Activated CD8-positive, alpha-beta memory T cell treated with anti-CD3 and anti-CD28 coated beads, Interleukin-2, amount 50 U/mL, for 1 hour (primary cell): ENCODE data around the gene NSD2.
A peak's percentile ranks its signal among the peaks of the same experiment; 100 is the strongest.

Experiments
- DNase-seq: peaks from one replicate; pipeline ENCODE4 v3.0.0-alpha.2; 2020; ENCODE audit errors: extremely low read depth

The NSD2 gene

DNA sequence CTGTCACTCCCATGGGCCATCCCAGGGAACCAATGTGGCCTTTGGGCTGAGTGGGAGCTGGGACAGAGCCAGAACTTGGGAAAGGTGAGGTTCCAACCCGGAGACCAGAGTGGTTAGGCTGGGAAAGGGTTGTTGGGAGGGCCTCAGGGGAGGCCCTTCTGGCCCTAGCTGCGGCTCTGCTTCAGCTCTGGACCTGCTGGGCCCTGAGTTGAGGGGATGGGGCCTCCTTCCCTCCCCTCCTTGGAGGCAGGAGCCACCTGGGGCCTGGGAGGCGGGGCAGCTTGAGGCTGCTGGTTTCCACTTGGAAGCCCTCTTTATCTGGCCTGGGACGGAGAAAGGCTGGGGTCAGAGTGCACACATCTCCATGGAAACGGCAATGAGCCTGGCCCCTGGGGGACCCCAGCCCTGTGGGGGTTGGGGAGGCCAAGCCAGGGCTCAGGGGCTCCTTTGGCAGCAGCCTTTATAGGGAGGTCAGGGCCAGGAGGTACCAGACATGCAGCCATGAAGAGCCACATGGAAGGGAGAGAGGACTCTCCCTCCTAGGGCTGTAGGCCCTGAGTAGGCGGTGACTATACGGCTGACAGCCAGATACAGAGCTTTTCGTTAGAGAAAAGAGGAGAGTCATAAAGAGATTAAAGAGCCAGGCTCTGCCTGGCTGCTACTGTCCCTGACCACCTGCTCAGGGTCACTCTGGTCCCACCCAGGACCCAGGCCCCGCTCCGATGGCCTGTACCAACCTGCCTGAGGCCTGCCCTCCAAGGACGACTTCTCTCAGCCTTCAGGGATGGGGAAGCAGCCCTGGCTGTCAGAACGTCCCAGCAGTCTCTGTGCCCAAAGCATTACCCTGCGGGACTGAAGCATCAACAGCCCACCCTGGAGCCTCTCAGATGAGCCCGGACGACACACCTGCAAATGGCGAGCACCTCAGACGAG is 6.9 kb upstream of the NSD2 start:
- no peak for DNase-seq

DNA sequence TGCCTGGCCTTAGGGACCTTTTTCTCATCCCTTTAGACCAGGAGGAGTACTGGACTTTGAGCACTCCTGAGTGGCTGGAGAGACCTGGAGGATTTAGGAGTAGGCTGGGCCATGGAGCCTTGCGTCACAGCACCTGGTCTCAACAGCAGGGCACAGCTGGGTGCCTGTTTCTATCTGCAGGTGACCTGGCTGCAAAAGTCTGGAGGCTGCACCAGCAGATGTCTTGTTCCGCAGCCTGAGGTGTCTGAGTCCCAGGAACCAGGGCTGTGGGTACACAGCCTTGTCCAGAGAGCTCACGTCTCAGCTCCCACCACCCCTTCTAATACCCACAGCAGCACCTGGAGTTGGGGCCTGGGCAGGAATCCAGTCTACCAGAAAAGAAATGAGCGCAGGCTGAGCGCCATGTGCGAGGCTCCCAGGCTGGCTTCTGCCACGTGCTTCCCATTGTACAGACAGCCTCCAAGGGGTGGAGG is 5.0 kb upstream of the NSD2 start:
- DNase-seq, result no peak

DNA sequence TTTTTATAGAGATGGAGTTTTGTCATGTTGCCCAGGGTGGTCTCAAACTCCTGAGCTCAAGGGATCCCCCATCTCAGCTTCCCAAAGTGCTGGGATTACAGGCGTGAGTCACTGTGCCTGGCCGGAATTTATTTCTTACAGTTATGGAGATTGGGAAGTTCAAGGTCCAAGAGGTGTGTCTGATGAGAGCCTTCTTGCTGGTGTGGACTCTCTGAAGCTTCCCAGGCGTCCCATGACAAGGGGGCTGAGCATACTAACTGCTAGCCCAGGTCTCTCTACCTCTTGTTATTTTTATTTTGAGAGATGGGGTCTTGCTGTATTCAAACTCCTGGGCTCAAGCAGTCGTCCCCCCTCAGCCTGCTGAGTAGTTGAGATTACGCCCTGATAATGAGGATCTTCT is 2.9 kb upstream of the NSD2 start:
- DNase-seq, result no peak

DNA sequence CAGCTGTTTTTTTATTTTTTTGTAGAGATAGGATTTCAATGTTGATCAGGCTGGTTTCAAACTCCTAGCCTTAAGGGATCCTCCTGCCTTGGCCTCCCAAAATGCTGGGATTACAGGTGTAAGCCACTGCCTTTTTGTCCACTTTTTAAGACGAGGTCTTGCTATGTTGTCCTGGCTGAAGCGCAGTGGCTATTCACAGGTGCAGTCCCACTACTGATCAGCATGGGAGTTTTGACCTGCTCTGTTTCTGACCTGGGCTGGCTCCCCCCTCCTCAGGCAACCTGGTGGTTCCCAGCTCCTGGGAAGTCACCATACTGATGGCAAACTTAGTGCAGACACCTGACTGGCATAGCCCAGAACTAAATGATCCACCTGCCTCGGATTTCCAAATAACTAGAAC is 2.3 kb upstream of the NSD2 start:
- no peak for DNase-seq

DNA sequence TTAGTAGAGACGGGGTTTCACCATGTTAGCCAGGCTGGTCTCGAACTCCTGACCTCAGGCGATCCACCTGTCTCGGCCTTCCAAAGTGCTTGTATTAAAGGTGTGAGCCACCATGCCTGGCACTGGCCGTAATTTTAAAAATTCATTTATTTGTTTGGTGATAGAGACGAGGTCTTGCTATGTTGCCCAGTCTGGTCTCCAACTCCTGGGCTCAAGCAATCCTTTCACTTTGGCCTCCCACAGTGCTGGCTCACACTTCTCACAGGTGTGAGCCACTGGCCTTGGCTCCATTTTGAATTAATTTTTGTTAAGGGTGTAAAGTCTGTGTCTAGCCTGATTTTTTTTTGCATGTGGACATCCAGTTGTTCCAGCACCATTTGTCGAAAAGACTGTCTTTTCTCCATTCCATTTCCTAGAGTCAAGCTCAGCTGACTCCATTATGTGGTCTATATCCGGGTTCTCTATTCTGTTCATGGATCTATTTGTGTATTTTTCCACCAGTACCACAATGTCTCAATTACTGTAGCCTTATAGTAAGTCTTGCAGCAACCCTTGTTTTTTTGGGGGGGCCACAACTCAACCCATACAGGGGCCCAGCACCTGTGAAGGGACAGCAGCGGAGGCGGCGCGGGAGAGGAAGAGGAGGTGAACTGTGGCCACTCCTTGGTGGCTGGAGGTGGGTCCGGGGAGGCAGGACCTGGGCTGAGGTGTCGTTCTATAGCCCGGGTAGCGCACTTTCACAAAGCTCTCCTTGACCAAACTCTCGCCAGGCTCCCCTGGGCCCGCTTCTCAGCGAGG is 1.5 kb upstream of the NSD2 start:
- DNase-seq, result no peak

DNA sequence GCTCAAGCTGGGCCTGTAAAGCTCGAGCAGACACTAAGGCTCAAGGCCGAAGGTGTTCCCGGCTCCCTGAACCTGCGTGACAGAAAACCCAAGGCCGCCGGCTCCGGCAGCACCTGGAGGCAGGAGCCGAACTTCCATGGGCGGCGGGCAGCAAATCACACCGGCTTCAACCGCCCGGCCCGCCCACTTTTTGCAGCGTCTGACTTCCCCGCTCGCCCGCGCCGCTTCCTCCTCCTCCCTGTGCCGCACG is 940 bp upstream of the NSD2 start:
- peak; percentile 68 for DNase-seq

DNA sequence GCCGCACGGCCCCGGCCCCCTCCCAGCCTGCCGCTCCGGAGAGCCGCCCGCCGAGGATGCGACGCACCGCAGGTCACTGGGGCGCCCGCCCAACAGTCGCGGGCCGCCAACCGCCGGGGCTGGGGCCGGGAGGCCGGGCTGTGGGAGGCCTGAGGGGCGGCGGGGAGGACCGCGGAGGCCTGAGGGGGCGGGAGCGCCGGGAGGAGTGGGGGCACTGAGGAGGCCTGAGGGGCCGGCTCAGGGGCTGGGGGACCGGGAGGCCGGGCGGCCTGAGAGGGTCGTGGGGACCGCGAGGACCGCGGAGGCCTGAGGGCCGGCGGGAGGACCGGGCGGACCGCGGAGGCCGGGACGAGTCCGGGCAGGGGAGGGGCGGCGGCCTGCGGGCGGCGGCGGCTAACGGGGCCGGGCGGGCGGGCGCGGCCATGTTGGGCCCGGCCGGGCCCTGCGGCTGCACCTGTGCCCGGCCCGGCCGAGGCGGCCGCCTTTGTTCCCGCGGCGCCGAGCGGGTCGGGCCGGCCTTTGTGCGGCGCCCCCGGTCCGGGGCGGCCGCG is 353 bp downstream of the NSD2 start:
- no peak for DNase-seq

DNA sequence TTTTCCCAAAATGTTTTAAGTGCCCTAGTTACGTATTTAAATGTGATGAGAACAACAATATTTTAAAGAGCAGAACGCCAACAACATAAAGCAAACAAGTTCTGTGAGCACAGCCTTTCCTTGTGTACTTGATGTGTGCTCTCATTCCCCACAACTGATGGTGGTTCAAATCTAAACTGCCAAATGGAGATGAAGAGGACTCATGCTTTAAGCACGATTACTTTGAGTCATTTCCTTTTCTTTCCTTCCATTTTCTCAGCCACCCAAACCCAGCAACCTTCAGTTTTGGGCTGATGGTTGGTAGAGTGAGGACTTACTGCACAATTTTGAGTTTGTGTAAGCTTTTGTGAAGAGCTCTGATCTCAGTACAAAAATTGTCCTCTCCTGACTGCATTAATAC is 1.7 kb downstream of the NSD2 start:
- DNase-seq, result no peak

DNA sequence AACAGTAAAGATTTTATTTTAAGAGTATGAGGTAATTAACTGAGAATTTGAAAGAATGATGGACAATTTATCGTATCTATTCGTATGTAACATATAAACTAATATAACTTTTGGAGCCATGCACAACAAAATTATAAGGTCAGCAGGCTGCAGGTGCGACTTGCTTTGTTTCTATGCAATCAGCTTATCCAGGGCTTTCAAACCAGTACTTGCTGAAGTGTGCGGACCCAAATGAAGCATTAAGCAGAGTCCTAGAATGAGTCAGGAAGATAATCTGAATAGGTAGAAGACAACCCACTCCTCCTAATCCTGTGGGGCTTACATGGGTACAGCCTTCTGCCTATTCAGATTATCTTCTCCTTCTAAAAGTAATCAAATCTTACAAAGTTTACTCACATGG is 2.1 kb downstream of the NSD2 start:
- no peak for DNase-seq

DNA sequence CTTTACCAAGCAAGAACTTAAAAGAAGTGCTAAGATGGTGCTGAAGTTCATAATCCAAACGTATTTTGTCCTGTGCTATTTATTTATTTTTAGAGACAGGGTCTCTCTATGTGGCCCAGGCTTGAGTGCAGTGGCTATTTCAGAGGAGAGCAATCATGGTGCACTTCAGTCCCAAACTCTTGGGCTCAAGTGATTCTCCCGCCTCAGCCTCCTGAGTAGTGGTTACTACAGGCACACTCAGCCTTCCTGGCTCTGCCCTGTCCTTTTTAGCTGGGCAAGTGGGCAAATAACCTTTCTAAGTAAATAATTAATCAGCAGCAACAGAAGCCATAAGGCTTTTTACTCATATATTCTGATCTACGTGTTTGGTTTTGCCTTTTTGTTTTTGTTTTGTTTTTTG is 2.6 kb downstream of the NSD2 start:
- DNase-seq, result no peak

DNA sequence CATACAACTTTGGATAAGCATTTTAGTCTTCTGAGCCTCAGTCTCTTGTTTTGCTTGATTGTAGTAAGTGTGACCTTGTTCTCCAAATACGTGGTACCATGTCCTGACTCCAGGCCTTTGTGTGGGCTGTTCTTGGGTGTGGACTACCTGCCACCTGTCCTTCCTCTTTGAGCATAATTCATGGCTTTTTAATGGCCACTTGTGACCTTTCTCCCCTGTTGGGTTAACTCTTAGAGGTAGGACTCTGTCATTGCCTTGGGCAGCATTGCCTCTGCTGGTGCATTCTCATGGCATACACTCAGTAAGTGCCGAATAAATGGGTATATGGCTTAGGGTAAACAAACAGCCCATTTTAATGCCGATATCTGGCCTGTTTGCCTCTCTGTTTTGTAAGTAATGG is 3.0 kb downstream of the NSD2 start:
- DNase-seq, result no peak

DNA sequence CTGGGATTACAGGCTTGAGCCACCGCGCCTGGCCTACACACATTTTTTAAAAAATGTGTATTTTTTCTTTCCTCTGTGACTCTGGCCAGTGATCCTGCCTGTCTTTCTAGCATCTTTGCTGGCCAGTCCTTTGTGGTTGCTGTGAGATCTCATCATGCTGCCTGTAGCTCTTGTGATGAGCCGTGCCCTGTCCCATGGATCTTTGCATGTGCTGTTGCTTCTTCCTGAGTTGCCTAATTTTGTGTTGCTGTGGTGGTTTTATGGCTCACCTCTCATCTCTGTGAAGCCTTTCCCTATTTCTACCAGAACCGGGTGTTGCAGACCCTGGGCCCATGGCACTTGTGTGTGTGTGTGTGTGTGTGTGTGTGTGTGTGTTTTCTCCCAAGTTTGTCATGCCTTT is 8.3 kb downstream of the NSD2 start:
- DNase-seq, result no peak

DNA sequence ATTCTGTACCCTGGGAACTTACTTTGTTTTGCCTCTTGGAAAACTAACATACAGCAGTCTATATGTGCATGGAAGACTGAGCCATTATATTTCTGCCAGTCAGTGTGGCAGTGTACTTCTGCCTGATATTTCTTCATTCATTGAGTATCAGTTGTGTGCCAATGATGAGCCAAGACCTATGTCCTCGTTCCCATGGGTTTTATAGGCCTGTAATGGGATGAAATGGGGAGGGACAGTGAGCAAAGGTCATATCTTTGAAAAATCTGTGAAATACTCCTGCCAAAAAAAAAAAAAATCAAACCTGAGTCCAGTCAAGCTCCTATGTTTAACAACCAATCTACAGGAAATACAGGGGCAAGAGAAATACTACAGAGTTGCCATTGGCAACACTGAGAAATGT is 9.1 kb downstream of the NSD2 start:
- no peak for DNase-seq

DNA sequence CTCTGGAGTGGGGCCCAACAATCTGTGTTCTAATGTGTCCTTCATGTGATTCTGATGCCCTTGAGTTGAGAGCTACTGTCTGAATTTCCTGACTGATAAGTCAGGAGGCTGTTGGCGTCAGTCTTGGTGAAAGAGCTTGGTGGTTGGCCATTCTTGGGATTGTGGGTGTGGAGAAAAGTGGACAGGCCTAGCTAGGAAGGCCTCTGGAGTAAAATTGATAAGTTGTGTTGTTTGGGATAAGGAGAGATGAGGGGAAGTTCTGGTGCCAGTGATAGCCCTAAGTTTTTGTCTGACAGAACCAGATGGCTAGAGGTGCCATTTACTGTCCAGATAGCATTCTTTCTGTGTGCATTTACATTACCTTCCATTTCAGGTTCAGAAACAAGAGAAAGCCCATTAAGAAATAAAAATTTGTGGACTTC is 11.7 kb downstream of the NSD2 start:
- no peak for DNase-seq

DNA sequence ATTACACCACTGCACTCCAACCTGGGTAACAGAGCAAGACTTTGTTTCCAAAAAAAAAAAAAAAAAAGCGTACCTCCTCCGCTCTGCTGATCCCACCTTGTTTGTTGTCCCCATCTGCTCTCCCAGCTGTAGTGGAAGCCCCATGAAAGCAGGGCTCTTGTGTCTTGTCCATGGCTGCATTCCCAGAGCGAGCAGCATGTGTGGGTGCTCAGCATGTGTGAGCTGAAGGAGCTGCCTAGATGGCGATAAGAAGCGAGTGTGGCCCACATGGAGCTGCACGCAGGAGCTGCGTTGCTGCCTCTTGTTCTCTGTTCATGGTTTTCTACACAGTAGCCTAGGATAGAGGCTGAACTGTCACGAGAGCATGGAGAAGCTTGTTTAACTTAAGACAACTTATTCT is 12.4 kb downstream of the NSD2 start:
- DNase-seq, result no peak

DNA sequence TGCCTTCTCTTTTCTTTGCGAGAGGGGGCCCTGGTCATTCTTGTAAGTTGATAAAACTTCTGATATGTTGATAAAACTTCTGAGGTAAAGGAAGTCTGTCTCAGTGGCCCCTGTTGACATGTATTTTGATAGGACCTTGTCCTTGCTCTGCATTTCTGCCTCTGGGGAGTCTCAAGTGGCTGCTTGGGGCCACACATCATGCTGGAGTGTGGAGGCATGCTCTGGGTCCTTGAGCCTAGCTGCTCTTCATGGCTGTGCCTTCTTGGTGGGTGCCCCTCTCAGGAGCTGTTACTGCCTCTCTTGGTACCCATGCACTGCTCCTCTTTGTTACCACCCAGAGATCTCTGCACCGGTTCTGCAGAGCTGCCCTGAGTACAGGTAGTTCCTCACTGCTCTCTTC is 14.2 kb downstream of the NSD2 start:
- no peak for DNase-seq

DNA sequence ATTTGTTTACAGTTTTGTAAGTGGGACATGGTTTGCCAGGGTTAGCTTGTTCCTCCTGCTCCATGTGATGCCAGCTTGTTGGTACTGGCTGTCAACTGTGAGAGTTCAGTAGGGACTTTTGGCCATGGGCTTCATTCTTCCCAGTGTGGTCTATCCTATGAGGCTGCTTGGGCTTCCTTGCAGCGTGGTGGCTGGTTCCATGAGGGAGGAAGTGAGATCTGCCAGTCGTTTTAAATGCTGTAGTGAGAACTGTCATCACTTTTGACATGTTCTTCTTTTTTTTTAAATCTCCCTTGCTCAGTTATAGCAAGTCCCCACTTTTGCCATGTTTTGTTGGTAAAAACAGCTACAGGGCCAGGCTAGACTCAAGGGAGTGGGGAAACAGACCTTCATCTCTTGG is 15.9 kb downstream of the NSD2 start:
- DNase-seq, result no peak

DNA sequence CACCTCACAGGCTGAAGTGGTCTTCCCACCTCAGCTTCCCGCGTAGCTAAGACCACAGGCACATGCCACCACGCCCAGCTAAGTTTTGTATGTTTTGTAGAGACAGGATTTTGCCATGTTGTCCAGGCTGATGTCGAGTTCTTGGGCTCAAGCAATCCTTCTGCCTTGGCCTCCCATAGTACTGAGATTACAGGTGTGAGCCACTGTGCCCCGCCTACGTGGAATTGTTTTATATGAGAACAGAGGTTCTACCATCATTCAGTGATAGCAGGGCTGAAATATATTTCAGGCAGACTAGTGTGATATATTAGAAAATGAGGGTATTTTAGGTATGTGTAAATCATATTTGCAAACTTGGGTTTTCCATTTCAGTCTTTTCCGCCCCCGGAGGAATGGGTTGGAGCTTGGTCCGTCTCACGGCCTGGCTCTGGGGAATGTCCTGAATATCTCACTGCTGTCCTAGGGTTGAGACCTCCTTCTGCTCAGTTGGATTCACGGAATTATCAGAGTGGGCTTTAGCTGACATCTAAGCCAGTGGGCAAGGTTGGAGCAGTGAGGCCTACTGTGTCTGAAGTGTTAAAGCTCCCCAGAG is 19.9 kb downstream of the NSD2 start:
- DNase-seq, result no peak

DNA sequence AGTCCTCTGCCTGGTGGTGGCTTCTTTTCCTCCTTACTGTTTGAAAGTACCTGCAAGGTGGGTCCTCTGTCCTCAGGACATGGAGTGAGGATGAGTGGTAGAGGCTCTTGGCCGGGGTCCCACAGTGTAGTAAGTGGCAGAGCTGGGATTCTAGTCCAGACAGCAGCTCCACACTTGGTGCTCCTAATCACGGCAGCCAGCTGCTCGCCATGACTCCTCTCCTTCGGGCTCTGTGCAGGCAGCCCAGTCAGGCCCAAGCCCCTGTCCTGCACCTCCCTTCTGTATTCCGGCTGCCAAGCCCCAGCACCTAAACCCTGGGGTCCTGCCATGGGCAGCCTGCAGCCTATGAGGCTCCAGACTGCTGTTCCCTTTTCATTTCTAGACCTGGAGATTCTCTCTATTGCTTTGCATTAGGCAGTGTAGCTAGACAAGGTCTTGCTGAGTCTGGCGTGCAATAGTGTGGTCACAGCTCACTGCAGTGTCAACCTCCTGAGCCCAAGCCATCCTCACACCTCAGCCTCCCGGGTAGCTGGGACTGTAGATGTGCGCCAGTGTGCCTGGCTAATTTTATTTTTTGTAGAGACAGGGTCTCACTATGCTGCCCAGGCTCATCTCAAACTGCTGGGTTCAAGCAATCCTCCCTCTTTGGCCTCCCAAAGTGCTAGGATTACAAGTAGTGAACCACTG is 24.9 kb downstream of the NSD2 start:
- no peak for DNase-seq

DNA sequence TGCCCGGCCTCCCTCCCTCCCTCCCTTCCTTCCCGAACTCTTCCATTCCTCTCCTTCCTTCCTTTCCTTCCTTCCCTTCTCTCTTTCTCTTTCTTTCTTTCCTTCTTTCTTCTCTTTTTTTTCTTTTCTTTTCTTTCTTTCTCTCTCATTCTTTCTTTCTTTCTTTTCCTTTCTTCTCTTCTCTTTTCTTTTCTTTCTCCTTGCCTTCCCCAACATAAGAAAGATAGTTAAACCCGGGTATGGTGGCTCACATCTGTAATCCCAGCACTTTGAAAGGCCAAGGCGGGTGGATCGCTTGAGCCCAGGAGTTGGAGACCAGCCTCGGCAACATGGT is 25.4 kb downstream of the NSD2 start:
- no peak for DNase-seq

DNA sequence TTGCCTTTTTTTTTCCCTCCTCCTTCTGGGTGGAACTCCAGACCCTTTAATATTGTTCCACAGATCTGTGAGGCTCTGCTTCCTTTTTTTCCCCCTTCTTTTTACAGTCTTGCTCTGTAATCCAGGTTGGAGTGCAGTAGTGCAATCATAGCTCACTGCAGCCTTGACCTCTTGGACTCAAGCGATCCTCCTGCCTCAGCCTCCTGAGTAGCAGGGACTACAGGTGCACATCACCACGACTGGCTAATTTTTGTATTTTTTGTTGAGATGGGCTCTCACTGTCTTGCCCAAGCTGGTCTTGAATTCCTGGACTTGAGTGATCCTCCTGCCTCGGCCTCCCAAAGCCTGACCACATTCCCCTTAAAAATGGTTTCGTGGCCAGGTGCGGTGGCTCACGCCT is 26.8 kb downstream of the NSD2 start:
- DNase-seq, result no peak

DNA sequence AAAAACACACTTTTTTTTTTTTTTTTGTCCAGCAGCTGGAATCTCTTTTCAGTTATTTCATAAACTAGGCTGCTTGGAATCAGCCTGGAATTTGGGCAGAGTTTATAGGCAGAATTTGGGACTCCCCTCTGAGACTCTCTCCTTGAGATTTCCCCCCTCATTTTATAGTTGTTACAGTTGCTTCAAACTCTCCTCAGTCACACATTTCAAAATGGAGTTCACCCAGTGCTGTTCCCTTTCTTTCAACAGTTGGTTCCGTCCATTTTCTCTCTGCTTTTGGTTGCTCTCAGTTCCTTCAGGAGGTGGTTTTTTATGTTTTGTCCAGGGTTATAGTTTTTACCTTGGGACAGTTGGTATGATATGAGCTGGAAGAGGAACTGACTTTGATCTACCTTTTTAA is 27.5 kb downstream of the NSD2 start:
- DNase-seq, result no peak
